ENCODE results near the gene CST9L. TPM values are rescaled to one million over a fixed set of nuclear protein-coding genes. Genes with fewer than 3 reads are reported as not detected.

The CST9L gene
- total RNA-seq, 3 donors from 2014 or later: not detected

DNA sequence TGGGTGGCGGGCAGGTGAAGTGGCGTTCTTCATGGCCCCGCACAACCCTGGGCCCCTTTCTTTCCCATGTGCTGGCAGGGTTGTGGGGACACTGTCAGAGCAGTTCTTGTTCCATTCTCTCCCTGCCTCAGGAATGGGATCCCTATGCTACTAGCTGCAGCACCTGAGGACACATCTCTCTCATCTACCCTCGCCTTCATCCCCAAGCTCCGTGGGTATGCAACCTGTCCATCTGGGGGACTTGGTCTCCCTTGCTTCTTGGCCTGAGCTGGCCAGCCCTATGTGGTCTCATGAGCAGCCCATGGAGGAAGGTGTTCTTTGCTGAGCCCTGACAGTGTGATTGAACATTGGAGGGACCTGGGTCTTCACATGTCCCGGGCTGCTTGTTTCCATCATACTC is 24.2 kb downstream of the CST9L start:
- no peak for ATAC-seq
- Mint-ChIP-seq H3K36me3 (ENCODE audit: insufficient read depth) (no peaks in the 10 kb centered on the region), H3K27me3 (ENCODE audit: low read depth) (peaks cover 6% of the 10 kb centered on the region)

DNA sequence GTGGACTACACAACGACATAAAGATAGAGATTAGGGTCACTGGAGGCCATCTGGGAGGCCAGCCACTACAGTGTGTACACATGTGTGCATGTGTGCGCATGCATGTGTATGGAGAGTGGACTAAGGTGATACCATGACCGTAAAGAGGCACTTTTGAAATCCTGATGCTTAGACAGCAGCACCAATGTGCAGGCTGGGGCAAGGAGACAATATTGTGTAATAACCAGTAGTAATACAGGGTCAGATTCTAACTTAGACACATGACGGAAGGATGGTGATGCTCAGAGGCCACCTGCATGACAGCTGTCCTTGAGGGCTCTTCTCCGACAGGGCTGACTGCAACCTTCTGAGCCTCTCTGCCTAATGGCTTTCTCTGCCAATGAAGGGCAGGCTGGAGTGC is 25.5 kb downstream of the CST9L start:
- Mint-ChIP-seq H3K4me3 (no peak overlapping the region), H3K9me3 (no peaks in the 10 kb centered on the region), H3K4me1 (ENCODE audit: low read depth) (no peaks in the 10 kb centered on the region), H3K36me3 (ENCODE audit: insufficient read depth) (no peaks in the 10 kb centered on the region), H3K27me3 (ENCODE audit: low read depth) (peaks cover 8% of the 10 kb centered on the region)
- DNase-seq: no peak
- no peak for ATAC-seq

More for the DNA sequence above, 24.2 kb downstream of the CST9L start:
- Mint-ChIP-seq H3K9me3 (no peaks in the 10 kb centered on the region), H3K4me1 (ENCODE audit: low read depth) (no peaks in the 10 kb centered on the region), H3K4me3 (no peak overlapping the region)
- no peak for DNase-seq

DNA sequence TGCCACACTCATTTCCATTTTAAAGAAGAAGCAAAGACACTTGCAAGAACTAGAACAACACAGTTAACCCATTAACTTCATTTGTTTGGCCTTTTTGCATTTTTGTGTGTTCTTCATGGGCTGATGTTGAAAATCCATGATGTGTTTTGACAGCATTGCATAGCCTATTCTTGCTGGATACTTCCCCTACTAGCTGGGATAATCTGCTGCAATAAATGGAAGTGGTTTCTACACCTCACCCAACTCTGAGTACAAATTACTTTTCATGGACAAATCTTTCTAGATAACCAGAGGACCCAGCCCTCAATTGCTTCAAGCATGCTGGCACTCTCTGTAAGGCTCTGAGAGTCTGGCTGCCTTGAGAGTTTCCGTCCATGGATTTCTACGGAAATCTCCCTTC is 26.5 kb downstream of the CST9L start:
- Mint-ChIP-seq H3K4me1 (ENCODE audit: low read depth) (no peaks in the 10 kb centered on the region), H3K27me3 (ENCODE audit: low read depth) (peaks cover 10% of the 10 kb centered on the region), H3K36me3 (ENCODE audit: insufficient read depth) (no peaks in the 10 kb centered on the region), H3K9me3 (no peaks in the 10 kb centered on the region), H3K4me3 (no peak overlapping the region)
- ATAC-seq (no peak), DNase-seq (no peak)

DNA sequence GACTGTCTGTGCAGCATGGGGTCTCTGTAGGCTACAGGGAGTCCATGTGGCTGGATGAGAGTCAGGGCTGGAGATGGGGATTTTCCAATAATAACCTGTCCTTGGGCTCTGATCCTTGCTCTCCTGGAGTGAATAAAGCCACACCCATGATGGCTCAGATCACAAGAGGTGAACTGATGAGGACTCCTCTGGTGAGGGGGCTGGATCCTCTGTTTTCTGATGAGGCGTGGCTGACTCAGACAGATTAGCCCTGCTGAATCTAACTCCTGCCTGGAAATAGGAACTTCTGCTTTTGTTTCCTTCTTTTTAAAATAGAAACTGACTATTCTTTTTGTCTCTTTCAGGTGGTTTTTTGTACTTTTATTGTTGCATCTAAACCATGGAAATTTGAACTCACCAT is 27.0 kb downstream of the CST9L start:
- peaks cover 10% of the 10 kb centered on the region for H3K27me3 Mint-ChIP-seq (ENCODE audit: low read depth)
- no peak for ATAC-seq

DNA sequence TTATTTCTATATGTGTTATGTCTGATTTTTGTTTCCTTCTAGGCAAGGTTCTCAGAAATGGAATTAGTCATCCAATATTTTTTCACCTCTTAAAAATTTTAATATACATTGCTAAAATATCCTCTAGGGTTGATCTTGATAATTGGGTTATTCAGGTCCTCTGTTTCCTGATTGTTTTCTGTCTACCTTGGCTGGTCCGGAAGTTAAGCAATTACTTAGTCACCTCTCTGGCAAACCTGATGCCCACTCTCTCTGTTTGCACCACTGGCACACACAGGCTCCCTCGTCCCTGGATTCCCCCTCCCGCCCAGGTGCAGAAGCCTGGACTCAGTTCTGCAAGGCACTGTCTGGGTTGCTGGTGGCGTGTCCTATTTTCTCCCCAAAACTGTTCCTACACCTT is 27.7 kb downstream of the CST9L start:
- DNase-seq (no peak), ATAC-seq (no peak)
- Mint-ChIP-seq H3K36me3 (ENCODE audit: insufficient read depth) (no peaks in the 10 kb centered on the region), H3K9me3 (no peaks in the 10 kb centered on the region), H3K4me1 (ENCODE audit: low read depth) (no peaks in the 10 kb centered on the region), H3K27me3 (ENCODE audit: low read depth) (peaks cover 10% of the 10 kb centered on the region), H3K4me3 (no peak overlapping the region)

More for the DNA sequence above, 27.0 kb downstream of the CST9L start:
- no peaks in the 10 kb centered on the region for H3K36me3 Mint-ChIP-seq (ENCODE audit: insufficient read depth)
- no peak for DNase-seq
- no peak overlapping the region for H3K4me3 Mint-ChIP-seq
- H3K4me1 Mint-ChIP-seq (ENCODE audit: low read depth): no peaks in the 10 kb centered on the region
- H3K9me3 Mint-ChIP-seq: no peaks in the 10 kb centered on the region

DNA sequence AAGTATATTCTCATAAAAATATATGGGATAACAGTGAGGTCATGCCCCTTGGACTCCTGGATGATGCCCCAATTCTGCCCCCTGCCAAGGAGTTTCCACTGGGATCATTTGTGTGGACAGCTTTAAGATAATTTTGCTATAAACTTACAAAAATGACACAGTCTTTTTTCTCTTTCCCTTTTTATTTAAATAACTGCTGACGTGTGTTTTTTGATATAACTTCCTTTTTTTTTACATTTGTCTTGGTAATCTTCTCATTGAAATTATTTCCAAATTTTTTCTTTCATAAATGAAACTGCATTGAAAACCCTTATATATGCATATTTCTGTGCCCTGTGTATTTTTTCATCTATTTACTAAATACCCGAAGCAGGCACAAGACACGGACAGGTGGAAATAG is 31.3 kb downstream of the CST9L start:
- no peak for DNase-seq
- Mint-ChIP-seq H3K4me1 (ENCODE audit: low read depth) (no peaks in the 10 kb centered on the region), H3K27me3 (ENCODE audit: low read depth) (peaks cover 10% of the 10 kb centered on the region), H3K4me3 (no peak overlapping the region), H3K36me3 (ENCODE audit: insufficient read depth) (no peaks in the 10 kb centered on the region), H3K9me3 (no peaks in the 10 kb centered on the region)
- no peak for ATAC-seq

DNA sequence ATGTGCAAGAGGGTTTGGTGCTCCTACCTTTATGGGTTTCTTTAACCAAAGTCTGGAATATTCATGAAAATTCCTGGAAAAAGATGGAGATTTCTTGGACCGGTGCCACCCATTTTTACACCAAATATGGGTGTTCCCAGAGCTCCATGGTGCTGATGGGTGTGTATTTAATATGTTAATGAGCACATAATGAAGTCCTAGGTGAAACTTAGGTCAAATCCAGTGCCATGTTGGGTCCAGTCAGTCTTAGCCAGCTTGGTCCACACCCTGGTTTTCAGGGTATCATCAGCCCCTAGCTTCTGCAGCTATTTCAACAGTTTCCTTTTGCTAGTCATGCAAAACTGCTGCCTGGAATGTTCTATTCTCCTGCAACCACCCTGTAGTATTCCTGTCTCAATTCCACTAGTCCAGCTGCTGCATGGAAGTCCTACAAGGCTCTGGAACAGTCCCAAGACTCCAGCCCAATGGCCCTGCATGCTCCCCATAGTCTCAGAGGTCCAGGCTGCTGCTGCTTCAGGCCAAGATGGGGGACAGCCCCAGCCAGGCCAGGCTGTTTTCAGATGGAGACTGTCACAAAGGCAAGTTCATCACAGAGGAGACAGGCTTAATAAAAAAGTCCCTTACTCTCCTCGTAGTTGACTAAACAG is 31.8 kb downstream of the CST9L start:
- DNase-seq: no peak
- H3K9me3 Mint-ChIP-seq: no peaks in the 10 kb centered on the region
- no peaks in the 10 kb centered on the region for H3K4me1 Mint-ChIP-seq (ENCODE audit: low read depth)
- ATAC-seq: no peak
- peaks cover 10% of the 10 kb centered on the region for H3K27me3 Mint-ChIP-seq (ENCODE audit: low read depth)
- H3K36me3 Mint-ChIP-seq (ENCODE audit: insufficient read depth): no peaks in the 10 kb centered on the region
- H3K4me3 Mint-ChIP-seq: no peak overlapping the region

DNA sequence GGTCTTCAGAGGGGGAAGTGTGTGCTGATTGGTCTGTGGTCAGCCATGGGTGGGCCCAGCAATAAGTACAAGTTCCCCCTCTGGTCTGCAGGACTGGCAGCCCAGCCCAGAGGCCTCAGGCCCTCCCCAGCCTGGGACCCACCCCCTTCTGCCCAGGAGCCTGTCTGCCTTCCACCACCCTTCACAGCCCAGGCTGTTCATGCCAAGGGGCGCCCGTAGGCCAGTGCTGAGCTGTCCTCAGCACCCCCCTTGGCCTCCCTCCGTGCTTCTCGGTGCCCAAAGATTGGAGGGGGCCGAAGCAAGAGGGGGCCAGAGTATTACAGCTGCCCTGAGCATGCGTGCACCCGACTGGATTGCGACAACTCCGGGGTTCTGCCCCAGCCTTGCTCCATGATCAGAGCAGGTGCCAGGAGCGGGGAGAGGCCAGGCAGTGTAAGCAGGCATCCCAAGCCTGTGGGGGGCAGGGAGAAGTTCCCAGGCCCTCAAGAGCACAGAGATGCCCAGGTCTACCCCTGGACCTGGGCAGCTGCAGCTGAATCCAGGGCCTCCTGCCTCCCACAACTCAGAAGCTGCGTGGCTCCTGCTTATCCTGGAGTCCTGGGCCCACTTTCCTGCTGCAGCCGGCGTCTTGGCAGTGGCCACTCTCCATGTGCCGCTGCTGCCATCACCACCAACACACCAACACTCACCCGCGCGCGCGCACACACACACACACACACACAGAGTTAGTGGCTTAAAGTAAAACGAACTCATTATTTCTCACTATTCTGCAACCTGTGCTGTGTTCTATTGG is 33.3 kb downstream of the CST9L start:
- DNase-seq (no peak), ATAC-seq (no peak)
- Mint-ChIP-seq H3K4me3 (no peak overlapping the region), H3K4me1 (ENCODE audit: low read depth) (peaks cover 4% of the 10 kb centered on the region), H3K27me3 (ENCODE audit: low read depth) (peaks cover 10% of the 10 kb centered on the region), H3K9me3 (no peaks in the 10 kb centered on the region), H3K36me3 (ENCODE audit: insufficient read depth) (no peaks in the 10 kb centered on the region)

DNA sequence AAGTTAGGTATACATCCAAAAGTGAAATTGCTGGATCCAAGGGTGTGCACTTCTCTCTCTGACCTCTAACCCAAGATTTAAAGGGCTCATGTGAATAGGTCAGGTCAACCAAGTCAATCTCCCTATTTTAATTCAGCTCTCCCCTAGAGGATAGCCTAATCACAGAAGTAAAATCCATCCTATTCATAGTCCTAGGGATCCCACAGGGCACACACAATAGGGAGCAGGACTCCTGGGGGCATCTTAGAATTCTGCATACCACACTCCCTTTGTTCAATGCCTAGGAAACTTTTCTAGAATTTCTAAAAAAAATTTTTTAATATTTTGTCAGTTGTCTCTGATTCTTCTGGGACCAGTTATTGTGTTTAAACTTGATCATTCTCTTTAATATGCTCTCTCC is 35.1 kb downstream of the CST9L start:
- Mint-ChIP-seq H3K27me3 (ENCODE audit: low read depth) (peaks cover 4% of the 10 kb centered on the region), H3K36me3 (ENCODE audit: insufficient read depth) (no peaks in the 10 kb centered on the region), H3K9me3 (peaks cover 14% of the 10 kb centered on the region), H3K4me3 (no peak overlapping the region), H3K4me1 (ENCODE audit: low read depth) (peaks cover 4% of the 10 kb centered on the region)
- DNase-seq (no peak), ATAC-seq (no peak)

DNA sequence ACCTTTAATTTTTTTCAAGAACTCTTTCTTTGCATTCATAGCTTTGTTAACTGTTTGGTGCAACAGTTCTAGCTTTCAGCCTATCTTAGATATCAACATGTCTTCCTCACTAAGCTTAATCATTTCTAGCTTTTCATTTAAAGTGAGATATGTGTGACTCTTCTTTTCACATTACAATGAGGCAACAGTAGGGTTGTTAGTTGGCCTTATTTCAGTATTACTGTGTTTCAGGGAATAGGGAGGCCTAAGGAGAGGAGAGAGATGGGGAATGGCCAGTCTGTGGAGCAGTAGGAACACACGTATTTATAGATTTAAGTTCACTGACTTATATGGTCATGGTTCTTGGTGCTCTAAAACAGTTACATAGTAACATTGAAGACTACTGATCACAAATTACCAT is 35.8 kb downstream of the CST9L start:
- H3K9me3 Mint-ChIP-seq: peaks cover 15% of the 10 kb centered on the region
- no peaks in the 10 kb centered on the region for H3K36me3 Mint-ChIP-seq (ENCODE audit: insufficient read depth)
- H3K4me3 Mint-ChIP-seq: no peak overlapping the region
- ATAC-seq (no peak), DNase-seq (no peak)
- peaks cover 5% of the 10 kb centered on the region for H3K27me3 Mint-ChIP-seq (ENCODE audit: low read depth)
- H3K4me1 Mint-ChIP-seq (ENCODE audit: low read depth): peaks cover 4% of the 10 kb centered on the region

DNA sequence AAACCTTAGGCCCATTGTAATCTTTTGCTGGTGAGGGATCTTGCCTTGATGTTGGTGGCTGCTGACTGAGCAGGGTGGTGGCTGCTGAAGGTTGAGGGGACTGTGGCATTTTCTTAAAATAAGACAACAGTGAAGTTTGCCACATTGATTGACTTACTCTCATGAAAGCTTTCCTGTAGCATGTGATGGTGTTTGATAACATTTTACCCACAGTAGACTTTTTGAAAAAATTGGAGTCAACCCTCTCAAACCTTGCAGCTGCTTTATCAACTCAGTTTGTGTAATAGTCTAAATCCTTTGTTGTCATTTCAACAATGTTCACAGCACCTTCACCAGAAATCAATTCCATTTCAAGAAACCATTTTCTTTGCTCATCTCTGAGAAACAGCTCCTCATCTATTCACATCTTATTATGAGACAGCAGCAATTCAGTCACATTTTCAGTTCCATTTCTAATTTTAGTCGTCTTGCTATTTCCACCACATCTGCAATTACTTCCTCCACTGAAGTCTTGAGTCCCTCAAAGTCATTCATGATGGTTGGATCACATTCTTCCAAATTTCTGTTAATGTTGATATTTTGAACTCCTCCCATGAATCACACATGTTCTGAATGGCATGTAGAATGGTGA is 37.2 kb downstream of the CST9L start:
- ATAC-seq: no peak
- Mint-ChIP-seq H3K36me3 (ENCODE audit: insufficient read depth) (peaks cover 2% of the 10 kb centered on the region), H3K9me3 (peaks cover 15% of the 10 kb centered on the region), H3K4me3 (no peak overlapping the region), H3K4me1 (ENCODE audit: low read depth) (peaks cover 4% of the 10 kb centered on the region), H3K27me3 (ENCODE audit: low read depth) (peaks cover 2% of the 10 kb centered on the region)
- DNase-seq: no peak

DNA sequence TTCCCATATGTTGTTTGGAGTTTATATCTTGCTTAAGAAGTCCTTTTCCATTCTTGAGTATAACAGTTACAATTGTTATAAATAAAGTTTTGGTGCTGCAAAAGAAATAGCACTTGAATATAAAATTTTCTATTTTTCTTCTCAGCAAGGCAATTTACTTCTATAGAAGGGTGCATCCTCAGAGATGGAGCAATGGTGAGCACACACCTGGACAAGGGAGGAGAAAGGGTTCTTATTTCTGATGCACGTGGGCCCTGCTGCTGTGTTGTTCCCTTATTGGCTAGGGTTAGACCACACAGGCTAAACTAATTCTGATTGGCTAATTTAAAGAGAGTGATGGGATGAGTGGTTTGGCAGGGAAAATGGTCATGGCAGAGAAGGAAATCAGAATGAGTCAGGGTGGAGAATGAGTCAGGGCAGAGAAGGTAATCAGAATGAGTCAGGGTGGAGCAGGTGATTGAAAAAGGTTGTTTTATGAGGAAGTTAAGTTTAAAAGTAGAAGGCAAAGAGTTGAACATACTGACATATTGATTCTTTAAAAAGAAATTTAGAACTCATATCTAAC is 39.3 kb downstream of the CST9L start:
- no peak for ATAC-seq
- DNase-seq: no peak
- Mint-ChIP-seq H3K4me1 (ENCODE audit: low read depth) (peaks cover 4% of the 10 kb centered on the region), H3K4me3 (no peak overlapping the region), H3K27me3 (ENCODE audit: low read depth) (peaks cover 4% of the 10 kb centered on the region), H3K9me3 (peaks cover 15% of the 10 kb centered on the region), H3K36me3 (ENCODE audit: insufficient read depth) (peaks cover 2% of the 10 kb centered on the region)

DNA sequence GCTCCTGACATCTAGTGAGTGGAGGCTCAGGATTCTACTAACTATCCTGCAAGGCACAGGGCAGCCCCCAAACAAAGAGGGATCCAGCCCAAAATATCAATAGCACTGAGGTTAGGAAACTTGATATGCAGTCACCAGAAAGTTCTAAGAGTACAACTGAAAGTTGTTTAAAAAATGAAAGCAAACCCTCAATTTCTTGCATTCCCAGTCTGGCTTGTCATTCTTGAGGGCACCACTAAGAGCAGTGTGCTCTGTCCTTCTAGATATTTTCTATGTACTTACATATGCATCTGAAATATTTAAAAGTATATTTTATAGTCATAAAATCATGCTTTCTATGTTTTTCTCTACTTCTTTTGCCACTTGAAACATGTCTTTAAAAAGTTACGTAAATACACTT is 41.4 kb downstream of the CST9L start:
- Mint-ChIP-seq H3K4me3 (no peak overlapping the region), H3K36me3 (ENCODE audit: insufficient read depth) (peaks cover 2% of the 10 kb centered on the region), H3K4me1 (ENCODE audit: low read depth) (peaks cover 4% of the 10 kb centered on the region), H3K9me3 (peaks cover 15% of the 10 kb centered on the region), H3K27me3 (ENCODE audit: low read depth) (peaks cover 4% of the 10 kb centered on the region)
- ATAC-seq (no peak), DNase-seq (no peak)

DNA sequence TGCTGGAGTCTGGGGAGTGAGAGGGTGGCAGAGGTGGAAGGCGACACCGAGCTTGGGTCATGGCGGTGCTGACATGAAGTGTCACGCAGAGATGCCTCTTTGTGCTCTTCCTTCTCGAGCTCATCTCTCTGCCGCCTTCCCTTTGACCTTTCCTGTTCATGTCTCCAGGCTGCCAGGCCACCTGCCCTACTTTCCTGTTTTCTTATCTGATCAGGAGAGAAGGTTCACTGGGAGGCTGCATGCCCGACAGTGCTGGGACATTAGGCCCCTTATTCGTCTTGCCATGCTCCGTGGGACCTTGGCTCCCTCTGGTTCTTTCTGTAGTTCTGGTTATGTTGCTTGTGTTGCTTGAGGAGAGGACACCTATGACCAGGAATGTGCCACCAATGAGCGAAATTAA is 44.1 kb downstream of the CST9L start:
- peaks cover 4% of the 10 kb centered on the region for H3K27me3 Mint-ChIP-seq (ENCODE audit: low read depth)
- H3K9me3 Mint-ChIP-seq: peaks cover 10% of the 10 kb centered on the region
- H3K4me3 Mint-ChIP-seq: no peak overlapping the region
- peaks cover 2% of the 10 kb centered on the region for H3K36me3 Mint-ChIP-seq (ENCODE audit: insufficient read depth)
- DNase-seq: no peak
- no peak for ATAC-seq
- no peaks in the 10 kb centered on the region for H3K4me1 Mint-ChIP-seq (ENCODE audit: low read depth)
